HepG2 (cell line): ENCODE data around the gene PKP4. TPM values are rescaled to one million over a fixed set of nuclear protein-coding genes. Genes with fewer than 3 reads are reported as not detected.

Source experiments
- ADNP ChIP-seq: sonication (generic); formaldehyde crosslinking; IDR thresholded peaks from 2 replicates; pipeline ENCODE4 v1.4.0; 2020; ENCODE audit warnings: missing genetic modification reagents
- ATAD3A ChIP-seq: sonication (generic); formaldehyde crosslinking; IDR thresholded peaks from 2 replicates; pipeline ENCODE4 v1.4.0; 2020; ENCODE audit warnings: missing genetic modification reagents
- CENPT ChIP-seq: sonication (generic); formaldehyde crosslinking; IDR thresholded peaks from 2 replicates; pipeline ENCODE4 v1.8.0; 2022; ENCODE audit warnings: low read depth, mild to moderate bottlenecking, moderate library complexity, missing genetic modification reagents
- ELF1 ChIP-seq: sonication (generic); formaldehyde crosslinking; IDR thresholded peaks from 2 replicates; pipeline ENCODE4 v1.4.0; 2020; ENCODE audit warnings: missing genetic modification reagents
- FOXA1 ChIP-seq, 2 experiments: fragments of 450-650 bp in 1 of 2; sonication (generic) in 1 of 2; formaldehyde crosslinking in 1 of 2; IDR thresholded peaks; 2 replicates each; pipeline versions ENCODE4 v1.4.0 to v1.6.1; 2016 to 2020; ENCODE audit warnings: missing genetic modification reagents in 1 of 2
- NAIF1 ChIP-seq: sonication (generic); formaldehyde crosslinking; IDR thresholded peaks from 2 replicates; pipeline ENCODE4 v1.5.0; 2020; ENCODE audit warnings: mild to moderate bottlenecking, missing genetic modification reagents, borderline replicate concordance
- RAD51 ChIP-seq: fragments of 450-650 bp; IDR thresholded peaks from 2 replicates; pipeline ENCODE4 v1.6.1; 2016; ENCODE audit warnings: borderline replicate concordance
- TGIF2 ChIP-seq: IDR thresholded peaks from 2 replicates; pipeline ENCODE4 v1.6.1; 2016; ENCODE audit warnings: control low read depth, missing compliant biosample characterization
- ZNF646 ChIP-seq: sonication (generic); formaldehyde crosslinking; IDR thresholded peaks from 2 replicates; pipeline ENCODE4 v1.9.0; 2021; ENCODE audit warnings: mild to moderate bottlenecking, missing genetic modification reagents
- ZNF709 ChIP-seq: sonication (generic); formaldehyde crosslinking; IDR thresholded peaks from 2 replicates; pipeline ENCODE4 v1.5.0; 2020; ENCODE audit warnings: mild to moderate bottlenecking, missing genetic modification reagents
- ZSCAN9 ChIP-seq: IDR thresholded peaks from 2 replicates; pipeline ENCODE4 v1.6.1; 2016; ENCODE audit warnings: borderline replicate concordance
- polyA plus RNA-seq, 8 experiments: library from polyadenylated mRNA; depleted of rRNA in 3 of 8; stranded (reverse) in 7 of 8; unstranded in 1 of 8; fragments of >200 nt; fragmentation: Illumina TruSeq in 4 of 8; extraction: Trizol in 4 of 8; gene quantifications; 2 replicates each; pipeline versions ENCODE4 v1.2.1 to v1.2.3, GENCODE V29; 2011 to 2016; ENCODE audit warnings: low read depth in 4 of 8, missing spikeins in 1 of 8, mixed read lengths in 1 of 8; ENCODE audit not compliant: insufficient read depth in 1 of 8
- total RNA-seq, 5 experiments: library from RNA; depleted of rRNA; stranded (reverse); fragments of >200 nt; fragmentation: Illumina TruSeq; extraction: Trizol; gene quantifications; 2 replicates each; pipeline ENCODE4 v1.2.3, GENCODE V29; 2016; ENCODE audit warnings: low read depth in 1 of 5
- TF ChIP-seq, protein P1 (sequence below): sonication (generic); formaldehyde crosslinking; IDR thresholded peaks from 2 replicates; pipeline ENCODE4 v1.9.0; 2022; ENCODE audit warnings: low read depth, missing genetic modification reagents
- TF ChIP-seq, protein P2 (sequence below): sonication (generic); formaldehyde crosslinking; IDR thresholded peaks from 2 replicates; pipeline ENCODE4 v1.5.1; 2020; ENCODE audit warnings: mild to moderate bottlenecking, missing genetic modification reagents, borderline replicate concordance
- TF ChIP-seq, protein P3 (sequence below): fragments of 450-650 bp; IDR thresholded peaks from 2 replicates; pipeline ENCODE4 v1.6.1; 2016

Gene PKP4
- total and polyA plus RNA-seq, 2 of the 13 experiments (the other 11 are each of a cell fraction or from before 2014, with no cell fraction given): 80.9 to 90.5 TPM

DNA sequence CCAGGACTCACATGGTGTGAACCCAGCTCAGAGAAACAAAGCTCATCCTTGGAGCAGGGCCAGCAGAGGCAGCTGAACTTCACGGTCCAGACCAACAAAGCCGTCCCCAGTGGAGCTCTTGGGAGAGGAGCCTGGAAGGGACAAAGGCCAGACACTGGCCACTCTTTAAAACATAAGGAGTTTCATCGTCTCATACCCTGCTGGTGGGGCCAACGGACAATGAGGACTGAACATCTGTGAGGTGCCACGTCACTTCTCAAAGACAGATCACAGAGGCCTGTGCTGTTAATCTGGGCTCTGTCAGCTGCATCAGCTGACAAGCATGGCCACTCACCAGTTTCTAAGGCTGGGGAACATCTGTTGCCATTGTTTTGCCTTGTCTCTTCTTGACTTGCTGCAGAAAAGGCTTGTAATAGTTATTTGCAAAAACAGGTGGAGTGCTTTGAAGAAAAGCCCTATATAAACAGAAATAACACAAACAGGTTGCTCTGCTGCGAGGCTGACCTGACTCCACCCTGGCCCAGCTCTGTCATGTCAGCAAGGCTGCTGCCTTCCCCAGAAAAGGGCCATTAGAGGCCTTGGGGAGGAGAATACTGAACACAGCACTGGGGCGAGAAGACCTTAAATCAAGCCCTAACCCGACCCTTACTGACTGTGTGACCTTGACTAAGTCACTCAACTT is 270.3 kb downstream of the PKP4 start (continued):
- no peak for TF ChIP-seq NAIF1 (CRISPR knock-in tag)
- TF ChIP-seq CENPT: no peak
- TF ChIP-seq, protein P1, sequence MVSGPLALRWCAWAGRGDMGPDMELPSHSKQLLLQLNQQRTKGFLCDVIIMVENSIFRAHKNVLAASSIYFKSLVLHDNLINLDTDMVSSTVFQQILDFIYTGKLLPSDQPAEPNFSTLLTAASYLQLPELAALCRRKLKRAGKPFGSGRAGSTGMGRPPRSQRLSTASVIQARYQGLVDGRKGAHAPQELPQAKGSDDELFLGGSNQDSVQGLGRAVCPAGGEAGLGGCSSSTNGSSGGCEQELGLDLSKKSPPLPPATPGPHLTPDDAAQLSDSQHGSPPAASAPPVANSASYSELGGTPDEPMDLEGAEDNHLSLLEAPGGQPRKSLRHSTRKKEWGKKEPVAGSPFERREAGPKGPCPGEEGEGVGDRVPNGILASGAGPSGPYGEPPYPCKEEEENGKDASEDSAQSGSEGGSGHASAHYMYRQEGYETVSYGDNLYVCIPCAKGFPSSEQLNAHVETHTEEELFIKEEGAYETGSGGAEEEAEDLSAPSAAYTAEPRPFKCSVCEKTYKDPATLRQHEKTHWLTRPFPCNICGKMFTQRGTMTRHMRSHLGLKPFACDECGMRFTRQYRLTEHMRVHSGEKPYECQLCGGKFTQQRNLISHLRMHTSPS (CRISPR knock-in tag): no peak
- no peak for TF ChIP-seq ATAD3A (CRISPR knock-in tag)
- TF ChIP-seq, protein P2, sequence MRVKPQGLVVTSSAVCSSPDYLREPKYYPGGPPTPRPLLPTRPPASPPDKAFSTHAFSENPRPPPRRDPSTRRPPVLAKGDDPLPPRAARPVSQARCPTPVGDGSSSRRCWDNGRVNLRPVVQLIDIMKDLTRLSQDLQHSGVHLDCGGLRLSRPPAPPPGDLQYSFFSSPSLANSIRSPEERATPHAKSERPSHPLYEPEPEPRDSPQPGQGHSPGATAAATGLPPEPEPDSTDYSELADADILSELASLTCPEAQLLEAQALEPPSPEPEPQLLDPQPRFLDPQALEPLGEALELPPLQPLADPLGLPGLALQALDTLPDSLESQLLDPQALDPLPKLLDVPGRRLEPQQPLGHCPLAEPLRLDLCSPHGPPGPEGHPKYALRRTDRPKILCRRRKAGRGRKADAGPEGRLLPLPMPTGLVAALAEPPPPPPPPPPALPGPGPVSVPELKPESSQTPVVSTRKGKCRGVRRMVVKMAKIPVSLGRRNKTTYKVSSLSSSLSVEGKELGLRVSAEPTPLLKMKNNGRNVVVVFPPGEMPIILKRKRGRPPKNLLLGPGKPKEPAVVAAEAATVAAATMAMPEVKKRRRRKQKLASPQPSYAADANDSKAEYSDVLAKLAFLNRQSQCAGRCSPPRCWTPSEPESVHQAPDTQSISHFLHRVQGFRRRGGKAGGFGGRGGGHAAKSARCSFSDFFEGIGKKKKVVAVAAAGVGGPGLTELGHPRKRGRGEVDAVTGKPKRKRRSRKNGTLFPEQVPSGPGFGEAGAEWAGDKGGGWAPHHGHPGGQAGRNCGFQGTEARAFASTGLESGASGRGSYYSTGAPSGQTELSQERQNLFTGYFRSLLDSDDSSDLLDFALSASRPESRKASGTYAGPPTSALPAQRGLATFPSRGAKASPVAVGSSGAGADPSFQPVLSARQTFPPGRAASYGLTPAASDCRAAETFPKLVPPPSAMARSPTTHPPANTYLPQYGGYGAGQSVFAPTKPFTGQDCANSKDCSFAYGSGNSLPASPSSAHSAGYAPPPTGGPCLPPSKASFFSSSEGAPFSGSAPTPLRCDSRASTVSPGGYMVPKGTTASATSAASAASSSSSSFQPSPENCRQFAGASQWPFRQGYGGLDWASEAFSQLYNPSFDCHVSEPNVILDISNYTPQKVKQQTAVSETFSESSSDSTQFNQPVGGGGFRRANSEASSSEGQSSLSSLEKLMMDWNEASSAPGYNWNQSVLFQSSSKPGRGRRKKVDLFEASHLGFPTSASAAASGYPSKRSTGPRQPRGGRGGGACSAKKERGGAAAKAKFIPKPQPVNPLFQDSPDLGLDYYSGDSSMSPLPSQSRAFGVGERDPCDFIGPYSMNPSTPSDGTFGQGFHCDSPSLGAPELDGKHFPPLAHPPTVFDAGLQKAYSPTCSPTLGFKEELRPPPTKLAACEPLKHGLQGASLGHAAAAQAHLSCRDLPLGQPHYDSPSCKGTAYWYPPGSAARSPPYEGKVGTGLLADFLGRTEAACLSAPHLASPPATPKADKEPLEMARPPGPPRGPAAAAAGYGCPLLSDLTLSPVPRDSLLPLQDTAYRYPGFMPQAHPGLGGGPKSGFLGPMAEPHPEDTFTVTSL (CRISPR knock-in tag): 0 out of 2 replicates have a peak, but pooled peaks have one; percentile 33
- TF ChIP-seq RAD51: no peak
- no peak for TF ChIP-seq ZSCAN9 (CRISPR knock-in tag)
- no peak for TF ChIP-seq ZNF709
- no peak for TF ChIP-seq ZNF646 (CRISPR knock-in tag)
- TF ChIP-seq ADNP (CRISPR knock-in tag): no peak
- TF ChIP-seq TGIF2 (CRISPR knock-in tag): no peak
- no peak for TF ChIP-seq ELF1 (CRISPR knock-in tag)
- TF ChIP-seq, protein P3, sequence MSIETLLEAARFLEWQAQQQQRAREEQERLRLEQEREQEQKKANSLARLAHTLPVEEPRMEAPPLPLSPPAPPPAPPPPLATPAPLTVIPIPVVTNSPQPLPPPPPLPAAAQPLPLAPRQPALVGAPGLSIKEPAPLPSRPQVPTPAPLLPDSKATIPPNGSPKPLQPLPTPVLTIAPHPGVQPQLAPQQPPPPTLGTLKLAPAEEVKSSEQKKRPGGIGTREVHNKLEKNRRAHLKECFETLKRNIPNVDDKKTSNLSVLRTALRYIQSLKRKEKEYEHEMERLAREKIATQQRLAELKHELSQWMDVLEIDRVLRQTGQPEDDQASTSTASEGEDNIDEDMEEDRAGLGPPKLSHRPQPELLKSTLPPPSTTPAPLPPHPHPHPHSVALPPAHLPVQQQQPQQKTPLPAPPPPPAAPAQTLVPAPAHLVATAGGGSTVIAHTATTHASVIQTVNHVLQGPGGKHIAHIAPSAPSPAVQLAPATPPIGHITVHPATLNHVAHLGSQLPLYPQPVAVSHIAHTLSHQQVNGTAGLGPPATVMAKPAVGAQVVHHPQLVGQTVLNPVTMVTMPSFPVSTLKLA: no peak
- no peak for TF ChIP-seq FOXA1 (IDR thresholded peaks at IDR 0.05)
- TF ChIP-seq FOXA1 (CRISPR knock-in tag; IDR thresholded peaks at IDR 0.05): no peak
